Embryonic facial prominence (tissue), 1 donor: ENCODE measurements around the gene ABCC2.
"Not testable (repeated sequence)": the region's sequence is repeated elsewhere in the genome, so short reads cannot be mapped to it uniquely, and the experiment has no call there.

Experiments
- DNase-seq: peaks from one replicate; pipeline ENCODE4 v3.0.0-alpha.2; 2016; ENCODE audit errors: extremely low spot score

The ABCC2 gene

DNA sequence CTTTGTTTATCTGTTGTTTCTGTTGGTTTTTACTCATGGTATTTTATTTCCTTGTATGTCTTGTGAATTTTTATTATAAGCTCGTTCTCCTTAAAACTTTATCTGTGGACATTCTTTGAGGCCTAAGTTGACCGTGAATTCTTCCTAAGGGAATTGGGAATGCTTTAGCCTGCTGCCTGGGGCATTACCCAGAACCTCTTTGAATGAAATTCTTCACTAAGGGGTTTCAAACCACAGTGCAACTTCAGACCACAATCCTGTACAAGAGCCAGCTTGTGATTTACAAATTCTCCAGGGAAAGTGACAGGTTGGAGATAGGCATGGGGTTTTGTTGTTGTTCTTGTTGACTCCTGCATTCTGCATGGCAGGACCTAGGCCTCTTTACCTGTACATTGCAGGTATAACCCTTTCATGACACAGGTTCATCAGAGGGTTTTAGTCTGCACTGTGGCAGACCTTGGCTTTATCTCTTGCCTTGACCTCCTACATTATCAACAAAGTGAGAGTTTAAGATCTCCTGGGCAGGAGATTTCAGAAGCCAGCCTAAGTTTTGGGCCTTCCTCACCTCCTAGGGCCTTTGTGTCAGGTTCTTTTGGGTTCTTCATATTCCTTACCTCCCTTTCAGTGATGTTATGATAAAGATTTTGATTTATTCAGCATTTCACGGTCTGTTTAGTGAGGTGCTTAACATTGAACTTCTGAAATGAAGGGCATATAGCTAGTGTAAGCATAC lies 70.2 kb downstream of the ABCC2 start:
- DNase-seq: no peak

DNA sequence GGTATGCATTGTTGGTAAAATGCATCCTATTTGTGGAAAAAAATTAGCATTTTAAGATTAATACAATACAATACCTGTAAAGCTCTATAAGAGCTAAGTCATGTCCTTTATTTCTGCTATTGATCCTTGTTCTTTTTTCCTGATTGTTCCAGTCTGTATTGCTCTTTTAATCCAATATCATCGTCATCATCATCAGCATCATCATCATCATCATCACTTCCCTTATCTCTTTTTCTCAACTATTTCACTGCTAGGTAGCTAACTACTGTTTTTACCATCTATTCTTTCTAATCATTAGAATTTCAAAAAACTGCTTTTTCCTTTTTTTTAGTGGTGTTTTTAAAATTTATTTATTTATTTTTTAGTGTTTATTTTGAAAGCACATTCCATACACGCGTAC lies 71.2 kb downstream of the ABCC2 start:
- DNase-seq: no peak

DNA sequence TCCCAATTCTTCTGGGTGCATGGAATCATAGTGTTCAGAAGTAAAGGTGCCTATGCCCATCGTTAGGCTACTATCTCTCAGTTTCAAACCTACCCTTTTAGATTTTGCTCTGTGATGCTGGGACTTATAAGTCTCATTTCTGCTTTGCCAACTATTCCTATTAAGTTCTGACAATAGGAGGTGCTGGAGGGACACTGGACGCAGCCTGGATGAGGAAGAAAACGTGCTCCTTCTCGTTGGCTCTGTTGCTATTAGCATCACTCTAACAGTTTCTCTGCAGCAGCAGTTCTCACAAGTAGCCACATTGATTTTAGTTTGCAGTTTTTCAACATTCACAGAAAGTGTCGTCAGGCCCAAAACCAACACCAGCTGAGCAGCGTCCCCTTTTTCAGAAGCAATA lies 72.4 kb downstream of the ABCC2 start:
- no peak for DNase-seq

DNA sequence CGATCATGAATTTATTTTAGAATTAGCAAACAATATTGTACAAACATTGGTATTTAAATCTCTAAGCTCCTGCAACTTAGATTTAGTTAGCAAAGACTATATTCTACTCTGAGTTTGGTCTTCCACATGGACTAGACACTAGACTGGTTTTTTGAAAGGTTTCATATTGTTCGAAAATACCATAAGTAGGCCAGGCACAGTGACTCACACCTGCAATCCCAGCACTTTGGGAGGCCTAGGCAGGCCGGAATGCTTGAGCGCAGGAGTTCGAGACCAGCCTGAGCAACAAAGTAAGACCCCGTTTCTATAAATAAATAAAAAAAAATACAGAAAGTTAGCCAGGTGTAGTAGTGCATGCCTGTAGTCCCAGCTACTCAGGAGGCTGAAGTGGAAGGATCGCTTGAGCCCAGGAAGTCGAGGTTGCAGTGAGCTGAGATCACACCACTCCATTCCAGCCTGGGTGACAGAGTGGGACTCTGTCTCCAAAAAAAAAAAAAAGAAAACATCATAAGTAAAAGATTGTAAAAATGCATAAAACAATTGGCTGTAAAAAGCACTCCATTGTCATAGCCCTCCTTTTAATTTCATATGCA lies 73.1 kb downstream of the ABCC2 start:
- no peak for DNase-seq

DNA sequence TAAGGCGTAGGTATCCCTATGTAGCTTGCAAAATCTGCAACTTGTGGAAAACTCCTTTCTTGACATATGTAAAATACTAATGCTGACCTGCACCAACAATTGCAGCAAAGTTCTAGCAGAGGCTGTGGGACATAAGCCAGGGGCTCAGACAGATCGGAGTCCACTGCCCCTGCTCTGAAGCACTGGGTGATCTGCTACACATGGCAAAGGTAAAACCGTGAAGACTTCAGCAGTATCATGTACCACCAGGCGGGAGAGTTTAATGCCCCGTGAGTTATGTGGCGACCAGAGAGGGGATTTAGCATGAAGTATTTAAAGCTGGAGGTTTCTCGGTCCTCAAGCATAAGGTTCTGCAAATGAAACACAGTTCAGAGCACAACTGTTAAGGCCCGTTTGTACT lies 76.4 kb downstream of the ABCC2 start:
- DNase-seq: no peak

DNA sequence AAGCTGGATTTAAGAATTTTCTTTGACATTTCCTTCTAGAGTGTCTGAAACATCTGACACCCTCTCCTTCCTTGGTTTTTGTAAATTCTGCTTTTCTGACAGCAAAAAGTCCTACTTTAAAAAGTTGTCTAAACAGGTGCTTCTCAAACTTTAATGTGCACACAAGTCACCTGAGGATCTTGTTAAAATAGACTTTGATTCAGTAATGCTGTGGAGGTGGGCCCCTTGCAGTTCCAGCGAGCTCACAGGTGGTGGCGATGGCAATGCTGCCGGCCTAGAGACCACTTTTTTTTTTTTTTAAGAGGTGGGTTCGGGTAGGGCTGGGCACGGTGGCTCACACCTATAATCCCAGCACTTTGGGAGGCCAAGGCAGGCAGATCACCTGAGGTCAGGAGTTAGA lies 77.1 kb downstream of the ABCC2 start:
- DNase-seq: no peak

DNA sequence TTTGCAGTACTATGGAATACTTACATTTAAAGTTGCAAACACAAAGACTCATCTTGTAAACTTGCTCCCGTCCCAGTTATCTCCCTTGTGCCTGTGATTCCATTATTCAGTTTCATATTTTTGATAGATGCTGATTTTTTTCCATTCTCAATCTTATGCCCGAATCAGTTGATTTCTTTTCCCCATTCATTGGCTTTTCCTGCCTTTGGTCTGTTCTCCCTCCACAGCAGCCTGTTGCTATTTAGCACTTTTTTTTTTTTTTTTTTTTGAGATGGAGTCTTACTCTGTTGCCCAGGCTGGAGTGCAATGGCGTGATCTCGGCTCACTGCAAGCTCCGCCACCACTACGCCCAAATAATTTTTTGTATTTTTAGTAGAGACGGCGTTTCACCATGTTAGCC lies 78.0 kb downstream of the ABCC2 start:
- DNase-seq: no peak

DNA sequence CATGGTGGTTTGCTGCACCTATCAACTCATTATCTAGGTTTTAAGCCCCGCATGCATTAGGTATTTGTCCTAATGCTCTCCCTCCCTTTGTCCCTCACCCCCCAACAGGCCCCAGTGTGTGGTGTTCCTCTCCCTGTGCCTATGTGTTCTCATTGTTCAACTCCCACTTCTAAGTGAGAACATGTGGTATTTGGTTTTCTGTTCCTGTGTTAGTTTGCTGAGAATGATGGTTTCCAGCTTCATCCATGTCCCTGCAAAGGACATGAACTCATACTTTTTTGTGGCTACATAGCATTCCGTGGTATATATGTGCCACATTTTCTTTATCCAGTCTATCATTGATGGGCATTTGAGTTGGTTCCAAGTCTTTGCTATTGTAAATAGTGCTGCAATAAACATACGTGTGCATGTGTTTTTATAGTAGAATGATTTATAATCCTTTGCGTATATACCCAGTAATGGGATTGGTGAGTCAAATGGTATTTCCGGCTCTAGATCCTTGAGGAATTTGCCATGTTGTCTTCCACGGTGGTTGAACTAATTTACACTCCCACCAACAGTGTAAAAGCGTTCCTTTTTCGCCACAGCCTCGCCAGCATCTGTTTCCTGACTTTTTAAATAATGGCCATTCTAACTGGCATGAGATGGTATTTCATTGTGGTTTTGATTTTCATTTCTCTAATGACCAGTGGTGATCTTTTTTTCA lies 81.2 kb downstream of the ABCC2 start:
- DNase-seq: not testable (repeated sequence)

DNA sequence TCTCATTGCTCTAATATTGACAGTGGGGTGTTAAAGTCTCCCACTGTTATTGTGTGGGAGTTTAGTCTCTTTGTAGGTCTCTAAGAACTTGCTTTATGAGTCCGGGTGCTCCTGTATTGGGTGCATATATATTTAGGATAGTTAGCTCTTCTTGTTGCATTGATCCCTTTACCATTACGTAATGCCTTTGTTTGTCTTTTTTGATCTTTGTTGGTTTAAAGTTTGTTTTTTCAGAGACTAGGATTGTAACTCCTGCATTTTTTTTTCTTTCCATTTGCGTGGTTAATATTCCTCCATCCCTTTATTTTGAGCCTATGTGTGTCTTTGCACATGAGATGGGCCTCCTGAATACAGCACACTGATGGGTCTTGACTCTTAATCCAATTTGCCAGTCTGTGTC lies 84.8 kb downstream of the ABCC2 start:
- not testable (repeated sequence) for DNase-seq

DNA sequence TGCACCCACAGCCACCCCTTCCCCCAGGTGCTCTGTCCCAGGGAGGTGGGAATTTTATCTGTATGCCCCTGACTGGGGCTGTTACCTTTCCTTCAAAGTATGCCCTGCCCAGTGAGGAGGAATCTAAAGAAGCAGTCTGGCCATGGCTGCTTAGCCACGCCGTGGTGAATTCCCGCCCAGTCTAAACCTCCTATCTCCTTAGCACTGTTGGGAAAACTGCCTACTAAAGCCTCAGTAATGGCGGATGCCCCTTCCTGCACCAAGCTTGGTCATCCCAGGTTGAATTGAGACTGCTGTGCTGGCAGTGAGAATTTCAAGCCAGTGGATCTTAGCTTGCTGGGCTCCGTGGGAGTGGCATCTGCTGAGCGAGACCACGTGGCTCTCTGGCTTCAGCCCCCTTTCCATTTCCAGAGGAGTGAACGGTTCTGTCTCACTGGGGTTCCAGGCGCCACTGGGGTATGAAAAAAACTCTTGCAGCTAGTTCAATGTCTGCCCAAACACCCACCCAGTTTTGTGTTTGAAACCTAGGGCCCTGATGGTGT lies 87.2 kb downstream of the ABCC2 start:
- no peak for DNase-seq

DNA sequence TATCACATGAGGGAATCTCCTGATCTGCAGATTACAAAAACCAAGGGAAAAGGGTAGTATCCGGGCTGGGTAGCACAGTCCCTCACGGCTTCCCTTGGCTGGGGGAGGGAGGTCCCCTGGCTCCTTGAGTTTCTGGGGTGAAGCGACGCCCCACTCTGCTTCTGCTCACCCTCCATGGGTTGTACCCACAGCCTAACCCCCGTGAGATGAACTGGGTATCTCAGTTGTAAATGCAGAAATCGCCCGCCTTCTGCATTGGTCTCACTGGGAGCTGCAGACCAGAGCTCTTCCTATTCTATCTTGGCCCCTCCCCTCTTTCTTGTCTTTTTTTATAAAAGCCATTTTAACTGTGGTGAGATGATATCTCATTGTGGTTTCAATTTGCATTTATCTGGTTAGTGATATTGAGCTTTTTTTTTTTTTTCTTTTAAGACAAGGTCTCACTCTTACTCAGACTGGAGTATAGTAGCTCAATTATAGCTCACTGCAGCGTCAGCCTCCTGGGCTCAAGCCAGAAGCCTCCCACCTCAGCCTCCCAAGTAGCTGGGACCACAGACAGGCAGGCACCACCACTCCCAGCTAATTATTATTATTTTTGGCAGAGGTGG lies 87.8 kb downstream of the ABCC2 start:
- DNase-seq: no peak

DNA sequence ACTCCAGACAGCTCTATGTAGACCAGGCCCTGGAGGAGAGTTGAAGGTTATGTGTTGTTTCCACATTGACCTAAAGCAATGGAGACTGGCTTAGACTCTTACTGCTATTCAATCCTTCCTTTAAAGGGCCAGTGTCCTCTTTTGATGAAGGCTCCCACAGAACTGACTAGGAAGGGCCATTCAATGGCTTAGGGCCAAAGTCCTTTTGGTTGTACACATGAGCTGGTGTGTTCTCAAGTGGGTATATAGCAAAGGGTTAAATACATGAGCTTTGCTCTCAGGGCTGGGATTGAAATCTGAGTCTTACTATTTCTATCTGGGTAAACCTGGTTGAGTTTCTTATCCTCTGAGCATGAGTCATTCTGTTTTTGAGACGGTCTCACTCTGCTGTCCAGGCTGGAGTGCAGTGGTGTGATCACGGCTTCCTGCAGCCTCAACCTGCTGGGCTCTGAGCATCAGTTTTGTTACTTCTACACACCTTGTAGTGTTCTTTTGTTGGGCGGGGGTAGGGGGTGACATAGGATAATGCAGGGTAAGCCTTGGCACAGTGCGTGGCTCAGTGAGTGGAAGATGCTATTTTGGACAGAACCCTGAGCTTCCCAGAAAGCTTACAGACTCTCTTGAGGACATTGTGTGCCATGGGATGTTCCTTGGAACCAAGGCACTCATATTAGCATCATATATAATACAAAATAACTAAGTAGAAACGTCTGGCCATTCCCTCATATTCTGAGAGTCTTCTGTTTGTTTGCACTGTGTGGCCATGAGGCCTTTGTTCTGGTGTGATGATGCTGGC lies 90.1 kb downstream of the ABCC2 start:
- no peak for DNase-seq

DNA sequence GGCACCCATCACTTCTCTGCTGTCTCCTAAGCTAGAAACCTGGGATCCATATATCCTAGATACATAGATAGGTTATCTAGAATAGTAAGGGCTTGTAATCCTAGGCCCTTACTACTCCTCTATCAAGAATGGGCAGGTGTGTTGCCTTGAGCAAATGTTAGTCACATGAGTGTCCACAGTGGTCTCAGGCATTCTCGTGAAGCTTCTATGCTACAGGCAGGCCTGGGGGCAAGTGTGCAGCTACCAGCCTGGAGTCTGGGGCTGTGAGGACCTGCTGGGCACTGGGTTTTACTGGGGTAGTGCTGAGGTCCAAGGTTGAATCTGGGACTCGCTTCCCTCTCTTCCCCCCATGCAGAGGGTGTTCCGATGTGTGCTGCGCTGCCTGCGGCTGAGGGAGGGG lies 91.4 kb downstream of the ABCC2 start:
- DNase-seq: no peak

DNA sequence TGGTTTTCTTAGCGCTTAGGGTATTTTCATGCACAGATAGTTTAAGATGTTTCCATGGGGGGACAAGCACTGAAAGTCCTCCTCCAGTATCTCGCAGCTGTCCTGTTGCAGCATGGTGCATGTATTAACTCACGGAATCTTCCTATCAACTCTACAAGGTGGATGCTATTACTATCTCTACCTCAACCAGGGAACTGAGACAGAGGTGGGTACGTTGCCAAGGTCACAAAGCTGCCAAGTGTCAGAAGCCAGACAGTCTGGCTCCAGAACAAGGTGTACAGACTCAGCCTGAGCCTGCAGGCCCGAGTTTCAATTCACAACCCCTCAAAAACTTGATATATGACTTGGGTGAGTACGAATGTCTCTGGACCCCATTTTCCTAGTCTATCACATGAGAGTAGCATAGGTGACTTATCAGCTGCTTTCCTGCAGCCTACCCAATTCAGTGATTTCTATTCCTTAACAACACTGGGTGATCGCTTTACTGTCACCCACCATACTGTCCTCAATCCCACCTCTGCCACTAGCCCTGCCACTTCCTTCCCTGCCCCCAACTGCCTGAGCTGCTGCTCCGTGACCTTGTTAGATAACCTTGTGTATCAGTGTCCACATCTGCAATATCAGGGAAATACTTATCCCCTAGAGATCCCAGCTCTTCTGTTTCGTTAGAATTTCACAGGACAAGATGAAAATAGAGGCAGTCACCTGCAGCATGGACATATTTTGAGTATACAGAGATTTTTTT lies 92.1 kb downstream of the ABCC2 start:
- no peak for DNase-seq

DNA sequence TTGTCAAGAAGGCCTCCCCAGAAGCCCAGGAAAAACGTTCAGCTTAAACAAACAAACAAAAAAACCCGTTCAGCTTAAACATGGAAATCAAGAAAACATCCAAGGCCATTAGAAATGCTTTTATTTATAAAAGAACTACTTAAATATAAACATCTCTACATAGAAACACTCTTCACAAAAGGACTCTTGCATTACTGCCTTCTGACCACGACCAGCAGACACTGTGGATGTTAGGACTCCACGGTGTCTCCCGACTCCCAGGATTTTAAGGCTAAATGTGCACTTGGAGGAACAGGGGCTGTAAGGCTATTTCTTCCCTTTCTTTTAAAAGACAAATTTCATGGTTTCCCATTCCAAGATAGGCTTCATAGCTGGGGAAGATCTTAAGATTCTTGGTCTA lies 93.0 kb downstream of the ABCC2 start:
- no peak for DNase-seq

DNA sequence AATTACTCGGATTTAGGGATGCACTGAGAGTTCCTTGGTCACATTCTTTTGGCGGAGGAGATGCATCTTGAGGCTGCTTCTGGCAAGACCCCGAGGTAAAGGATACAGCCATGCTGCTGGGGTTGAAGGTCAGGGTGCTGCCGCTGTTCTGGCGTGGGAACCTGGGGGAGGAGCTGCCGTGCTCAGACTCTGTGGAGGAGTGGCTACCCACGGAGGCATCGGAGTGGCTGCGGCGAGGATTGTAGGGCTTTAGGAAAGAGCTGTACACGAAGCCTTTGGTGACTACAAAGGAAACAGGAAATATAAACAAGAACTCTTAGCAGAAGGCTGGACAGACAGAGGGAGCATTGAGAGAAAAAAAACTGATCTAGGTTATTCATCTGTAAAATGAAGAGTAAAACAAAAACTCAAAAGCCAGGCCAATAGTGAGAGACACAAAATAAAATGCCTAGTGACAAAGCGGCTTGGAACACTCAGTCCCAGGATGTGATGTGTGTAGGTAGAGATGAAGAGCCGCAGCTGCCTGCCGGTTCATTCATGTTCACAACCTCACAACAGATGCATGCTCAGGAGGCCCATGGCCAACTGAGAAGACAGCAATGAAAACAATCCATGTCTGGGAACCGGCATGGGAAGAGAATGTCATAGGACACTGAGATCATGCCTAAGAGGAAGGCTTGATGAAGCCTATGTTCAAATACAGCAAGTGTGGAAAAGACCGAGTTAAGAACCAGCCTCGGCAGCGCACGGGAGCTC lies 97.8 kb downstream of the ABCC2 start:
- no peak for DNase-seq

DNA sequence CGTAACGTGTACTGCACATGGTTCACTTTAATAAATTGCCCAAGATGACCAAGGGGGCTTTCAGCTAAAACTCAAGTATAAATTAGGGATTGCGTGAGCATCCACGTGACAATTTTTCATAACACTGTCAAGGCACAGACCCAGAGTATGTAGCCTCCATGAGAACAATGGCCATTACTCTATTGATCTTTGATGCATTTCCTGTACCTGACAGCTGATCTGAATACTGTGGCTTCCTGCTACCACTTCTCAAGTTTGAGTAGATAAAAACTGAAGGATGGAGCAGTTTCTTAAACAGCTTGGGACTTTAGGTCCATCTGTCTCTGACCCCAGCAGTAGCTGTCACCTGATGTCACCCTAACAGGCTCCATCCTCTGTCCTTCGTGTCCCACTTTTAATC lies 98.9 kb downstream of the ABCC2 start:
- DNase-seq: no peak

DNA sequence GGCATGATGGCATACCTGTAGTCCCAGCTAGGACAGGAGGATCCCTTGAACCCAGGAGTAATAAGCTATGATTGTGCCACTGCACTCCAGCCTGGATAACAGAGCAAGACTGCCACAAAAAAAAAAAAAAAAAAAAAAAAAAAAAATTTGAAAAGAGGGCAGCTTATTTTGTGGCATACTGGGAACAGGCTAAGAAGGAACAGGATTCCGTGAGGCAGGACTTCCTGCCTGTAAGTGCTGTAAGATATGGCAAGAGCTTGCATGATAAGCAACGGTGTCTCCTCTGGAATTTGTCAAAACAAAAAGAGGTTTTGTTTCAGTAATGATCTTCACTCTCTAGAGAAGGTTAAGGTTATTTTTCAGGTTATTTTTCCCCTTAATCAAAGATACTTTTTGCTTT lies 101.1 kb downstream of the ABCC2 start:
- no peak for DNase-seq

DNA sequence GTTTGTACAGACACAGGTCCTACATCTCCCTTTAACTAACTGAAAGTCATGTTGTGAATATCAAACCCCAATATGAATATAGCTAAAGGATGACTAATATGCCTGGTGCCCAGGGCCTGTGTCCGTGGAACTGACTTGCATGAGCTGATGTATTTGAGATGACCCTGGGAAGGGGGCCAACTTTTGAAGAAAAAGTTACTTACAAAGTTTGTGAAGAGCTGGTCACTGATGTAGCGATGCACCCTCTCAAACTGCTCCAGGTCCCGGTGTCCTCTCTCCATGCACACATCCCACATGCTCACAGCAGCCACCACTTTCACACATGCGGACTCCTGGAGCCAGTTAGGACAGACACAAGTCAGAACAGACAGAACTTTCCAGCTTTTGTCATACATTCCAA lies 106.2 kb downstream of the ABCC2 start:
- no peak for DNase-seq

DNA sequence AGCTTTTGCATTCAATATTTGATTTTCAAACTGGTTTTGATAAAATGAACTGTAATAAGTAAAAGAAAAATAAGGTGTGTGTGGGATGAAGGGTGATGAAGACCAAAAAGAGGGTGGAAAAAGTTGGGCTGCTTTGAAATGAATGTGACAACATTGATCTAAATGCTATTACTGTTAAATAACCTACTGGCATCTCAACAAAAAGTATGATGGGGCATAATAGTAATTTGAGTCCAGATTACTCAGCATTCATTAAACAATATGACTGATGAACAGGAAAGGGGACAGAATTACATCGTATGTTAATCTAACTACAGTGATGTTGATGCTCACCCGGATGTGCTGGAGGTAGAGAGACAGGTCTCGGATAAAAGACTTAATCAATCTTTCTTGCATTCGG lies 112.2 kb downstream of the ABCC2 start:
- no peak for DNase-seq
